BLaER1 treated with 17β-estradiol and CSF1 and Interleukin-3, amounts not matched to agents 10 nM and 100 nM (cell line): ENCODE results near the gene FBLN1.
"Not testable (repeated sequence)": the region's sequence is repeated elsewhere in the genome, so short reads cannot be mapped to it uniquely, and the experiment has no call there.

Experiments
- H3K27ac ChIP-seq, 11 experiments: shearing (Covaris generic); formaldehyde crosslinking; 2 replicates each; pipeline ENCODE4 v1.8.1; 2022
- H3K27me3 ChIP-seq, 11 experiments: shearing (Covaris generic); formaldehyde crosslinking; 2 replicates each; pipeline ENCODE4 v1.8.1; 2022
- H3K36me3 ChIP-seq, 11 experiments: shearing (Covaris generic); formaldehyde crosslinking; 2 replicates each; pipeline ENCODE4 v1.8.1; 2022
- H3K4me1 ChIP-seq, 10 experiments: shearing (Covaris generic); formaldehyde crosslinking; 2 replicates each; pipeline ENCODE4 v1.8.1; 2022
- H3K4me2 ChIP-seq, 11 experiments: shearing (Covaris generic); formaldehyde crosslinking; 2 replicates each; pipeline ENCODE4 v1.8.1; 2022
- H3K4me3 ChIP-seq, 10 experiments: shearing (Covaris generic); formaldehyde crosslinking; 2 replicates each; pipeline ENCODE4 v1.8.1; 2022
- H3K9ac ChIP-seq, 11 experiments: shearing (Covaris generic); formaldehyde crosslinking; 2 replicates each; pipeline ENCODE4 v1.8.1; 2022
- H3K9me3 ChIP-seq, 11 experiments: shearing (Covaris generic); formaldehyde crosslinking; replicated peaks in 1 of 11; 2 replicates each; pipeline ENCODE4 v1.8.1; 2022
- H4K20me1 ChIP-seq, 11 experiments: shearing (Covaris generic); formaldehyde crosslinking; 2 replicates each; pipeline ENCODE4 v1.8.1; 2022
- Cebpa-rat ChIP-seq, 11 experiments: shearing (Covaris generic); IDR thresholded peaks; 2 replicates each; pipeline ENCODE4 v1.8.1; 2022

The FBLN1 gene

DNA sequence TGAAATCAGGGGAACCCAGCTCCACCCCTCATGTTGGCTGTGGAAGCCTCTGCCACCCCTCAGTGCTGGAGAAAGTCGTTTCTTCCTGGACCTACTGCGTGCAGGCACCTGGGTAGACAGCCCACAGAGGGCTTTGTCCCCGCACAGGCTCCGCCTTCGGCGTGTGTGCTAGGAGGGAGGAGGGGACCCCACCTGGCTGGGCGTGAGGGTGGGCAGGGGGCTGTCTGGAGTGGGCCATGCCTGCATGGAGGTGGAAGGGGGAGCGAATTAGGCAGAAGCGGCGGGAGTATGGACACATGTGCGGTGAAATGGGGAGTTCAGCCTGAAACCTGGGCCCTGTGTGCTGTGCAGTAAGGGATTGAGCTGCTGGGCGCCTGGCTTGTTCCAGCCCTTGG, 49.3 kb downstream of the FBLN1 start:
- Histone ChIP-seq H3K4me1 (peaks cover 39 to 48% (median 44%) of the 10 kb centered on the region in 10 experiments), H3K36me3 (peaks cover 0 to 72% (median 52%) of the 10 kb centered on the region in 11 experiments; a peak in 17 of 22 replicates), H3K27ac (peak overlapping the region in 7 of 11 experiments; percentile 1 to 61 (median 43); a peak in 9 of 22 replicates), H3K4me3 (peak overlapping the region in 2 of 10 experiments; percentile 14 to 25; a peak in 1 of 20 replicates), H3K27me3 (peaks cover 0 to 68% (median 0%) of the 10 kb centered on the region in 11 experiments; a peak in 5 of 22 replicates), H4K20me1 (peaks cover 8 to 66% (median 16%) of the 10 kb centered on the region in 11 experiments; a peak in 18 of 22 replicates), H3K9ac (peak overlapping the region in 6 of 11 experiments; percentile 31 to 51 (median 38); a peak in 10 of 22 replicates), H3K4me2 (peak overlapping the region; percentile 65 to 96 (median 83)), H3K9me3 (peaks cover 0 to 8% (median 2%) of the 10 kb centered on the region in 11 experiments; a peak in 13 of 22 replicates)
- TF ChIP-seq Cebpa-rat (IDR thresholded peaks at IDR 0.05), result no peak

DNA sequence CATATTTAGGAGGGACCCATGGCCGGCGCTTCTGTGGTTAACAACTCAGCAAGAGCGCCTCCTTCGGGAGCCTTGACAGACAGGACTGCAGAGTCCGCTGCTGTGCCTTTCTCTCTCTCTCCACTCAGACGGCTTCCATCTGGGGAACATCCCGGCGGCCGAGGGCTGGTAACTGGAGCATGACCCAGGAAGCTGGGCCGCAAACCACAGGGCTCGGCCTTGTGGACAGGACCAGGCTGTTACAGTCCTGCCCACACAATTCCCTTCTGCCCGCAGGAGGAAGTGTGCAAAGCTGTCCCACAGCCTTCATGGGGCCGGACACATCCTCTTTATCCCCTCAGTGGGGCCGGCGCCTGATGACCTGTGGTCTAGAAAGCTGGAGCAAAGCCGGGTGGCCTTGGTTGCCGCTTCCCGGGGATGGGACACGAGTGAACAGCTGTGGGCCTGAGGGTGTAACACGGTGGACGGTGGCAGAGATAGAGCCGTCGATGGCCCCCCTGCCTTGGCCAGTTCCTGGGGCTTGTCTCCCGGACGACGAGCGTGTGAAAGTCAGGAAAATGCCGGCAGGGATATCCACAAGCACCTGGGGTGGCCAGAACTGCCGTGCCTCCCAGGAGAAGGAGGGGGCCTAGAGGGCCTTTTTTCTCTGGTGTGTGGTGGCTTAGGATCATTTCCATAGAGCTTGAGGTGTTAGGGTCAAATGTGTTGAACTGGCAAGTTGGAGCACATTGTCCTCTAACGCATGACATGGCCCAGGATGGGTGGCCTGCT, 50.1 kb downstream of the FBLN1 start:
- peak overlapping the region in 2 of 10 experiments; percentile 14 to 25; a peak in 1 of 20 replicates for H3K4me3 ChIP-seq
- peaks cover 0 to 67% (median 0%) of the 10 kb centered on the region in 11 experiments; a peak in 5 of 22 replicates for H3K27me3 ChIP-seq
- H3K9ac ChIP-seq, result peak overlapping the region in 7 of 11 experiments; percentile 22 to 51 (median 37); a peak in 9 of 22 replicates
- TF ChIP-seq Cebpa-rat (IDR thresholded peaks at IDR 0.05), result no peak
- H3K36me3 ChIP-seq, result peaks cover 0 to 72% (median 52%) of the 10 kb centered on the region in 11 experiments; a peak in 16 of 22 replicates
- peaks cover 8 to 66% (median 16%) of the 10 kb centered on the region in 11 experiments; a peak in 18 of 22 replicates for H4K20me1 ChIP-seq
- H3K4me2 ChIP-seq, result peak overlapping the region; percentile 65 to 96 (median 83)
- H3K9me3 ChIP-seq, result peaks cover 6 to 15% (median 9%) of the 10 kb centered on the region in 11 experiments; a peak in 21 of 22 replicates
- peak overlapping the region in 7 of 11 experiments; percentile 14 to 65 (median 43); a peak in 11 of 22 replicates for H3K27ac ChIP-seq
- H3K4me1 ChIP-seq, result peaks cover 39 to 48% (median 44%) of the 10 kb centered on the region in 10 experiments

DNA sequence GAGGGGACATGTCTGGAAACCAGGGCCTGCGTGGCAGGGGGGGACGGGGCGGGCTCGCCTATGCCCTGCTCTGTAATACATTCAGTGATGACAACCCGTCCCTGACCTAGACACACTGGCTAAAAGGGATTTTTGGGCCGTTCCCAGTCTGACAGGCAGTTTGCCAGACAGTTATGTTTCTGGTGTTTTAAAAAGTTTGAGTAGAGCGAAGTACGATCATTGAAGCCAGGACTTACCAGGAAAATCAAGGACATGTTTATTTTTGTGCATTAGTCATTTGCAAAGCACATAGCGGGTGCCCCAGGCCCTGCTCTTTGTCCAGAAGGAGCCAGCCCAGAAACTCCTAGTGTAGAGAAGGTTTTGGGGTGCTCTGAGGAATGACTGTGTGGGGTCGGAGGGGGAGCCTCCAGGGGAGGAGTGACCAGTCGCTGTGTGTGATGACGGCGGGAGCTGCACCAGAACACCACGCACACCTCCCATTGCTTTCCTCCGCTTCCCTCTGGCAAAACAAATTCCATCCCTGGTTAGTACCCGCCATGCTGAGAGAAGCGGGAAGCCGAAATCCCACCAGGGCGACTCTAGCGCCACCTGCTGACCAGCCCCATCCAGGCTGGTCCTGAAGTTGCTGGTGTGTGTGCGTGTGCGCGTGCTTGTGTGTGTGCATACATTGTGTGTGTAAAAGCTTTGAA, 50.8 kb downstream of the FBLN1 start:
- H3K36me3 ChIP-seq, result peaks cover 0 to 72% (median 52%) of the 10 kb centered on the region in 11 experiments; a peak in 17 of 22 replicates
- H3K4me3 ChIP-seq, result no peak overlapping the region
- H3K9ac ChIP-seq, result peak overlapping the region in 2 of 11 experiments; percentile 1 to 8; a peak in 2 of 22 replicates
- peak overlapping the region; percentile 65 to 96 (median 83) for H3K4me2 ChIP-seq
- peaks cover 13 to 22% (median 16%) of the 10 kb centered on the region in 11 experiments for H3K9me3 ChIP-seq
- TF ChIP-seq Cebpa-rat (IDR thresholded peaks at IDR 0.05), result no peak
- H3K4me1 ChIP-seq, result peaks cover 39 to 48% (median 44%) of the 10 kb centered on the region in 10 experiments
- peak overlapping the region in 6 of 11 experiments; percentile 14 to 65 (median 30); a peak in 8 of 22 replicates for H3K27ac ChIP-seq
- peaks cover 0 to 63% (median 0%) of the 10 kb centered on the region in 11 experiments; a peak in 5 of 22 replicates for H3K27me3 ChIP-seq
- peaks cover 8 to 60% (median 16%) of the 10 kb centered on the region in 11 experiments; a peak in 18 of 22 replicates for H4K20me1 ChIP-seq

DNA sequence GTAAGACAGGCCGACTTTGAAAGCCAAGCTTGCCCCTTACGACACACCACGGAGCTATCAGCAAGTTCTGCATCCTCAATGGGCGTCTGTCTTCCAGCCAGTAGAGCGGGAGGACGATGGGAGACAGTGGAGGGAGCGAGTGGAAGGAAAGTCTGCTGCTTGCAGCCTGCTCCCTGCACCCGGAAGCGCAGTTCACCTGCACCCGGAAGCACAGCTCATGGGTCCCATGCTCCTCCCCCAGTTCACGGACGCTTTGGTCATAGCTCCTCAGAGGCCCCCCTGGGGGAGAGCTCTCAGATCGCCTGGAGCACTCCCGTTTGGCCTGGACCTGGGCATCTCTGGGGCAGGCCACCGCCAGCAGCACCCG, 51.3 kb downstream of the FBLN1 start:
- H3K27ac ChIP-seq, result no peak overlapping the region
- H4K20me1 ChIP-seq, result peaks cover 8 to 54% (median 16%) of the 10 kb centered on the region in 11 experiments; a peak in 18 of 22 replicates
- H3K9me3 ChIP-seq, result peaks cover 18 to 28% (median 22%) of the 10 kb centered on the region in 11 experiments
- peaks cover 0 to 72% (median 52%) of the 10 kb centered on the region in 11 experiments; a peak in 19 of 22 replicates for H3K36me3 ChIP-seq
- TF ChIP-seq Cebpa-rat (IDR thresholded peaks at IDR 0.05), result no peak
- H3K9ac ChIP-seq, result peak overlapping the region in 2 of 11 experiments; percentile 13 to 38; a peak in 1 of 22 replicates
- peak overlapping the region; percentile 10 to 95 (median 81); a peak in 21 of 22 replicates for H3K4me2 ChIP-seq
- H3K4me3 ChIP-seq, result no peak overlapping the region
- peaks cover 0 to 60% (median 0%) of the 10 kb centered on the region in 11 experiments; a peak in 5 of 22 replicates for H3K27me3 ChIP-seq
- H3K4me1 ChIP-seq, result peaks cover 39 to 48% (median 44%) of the 10 kb centered on the region in 10 experiments

DNA sequence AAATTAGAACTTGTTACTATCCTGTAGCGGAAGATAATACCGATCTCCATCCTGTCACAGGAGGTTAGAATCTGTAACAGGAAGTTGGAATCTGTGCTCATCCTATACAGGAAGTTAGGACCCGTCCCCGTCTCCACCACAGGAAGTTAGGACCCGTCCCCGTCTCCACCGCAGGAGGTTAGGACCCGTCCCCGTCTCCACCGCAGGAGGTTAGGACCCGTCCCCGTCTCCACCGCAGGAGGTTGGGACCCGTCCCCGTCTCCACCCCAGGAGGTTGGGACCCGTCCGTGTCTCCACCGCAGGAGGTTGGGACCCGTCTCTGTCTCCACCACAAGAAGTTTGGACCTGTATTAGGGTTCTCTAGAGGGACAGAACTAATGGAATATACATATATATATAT, 52.2 kb downstream of the FBLN1 start:
- peaks cover 8 to 47% (median 16%) of the 10 kb centered on the region in 11 experiments; a peak in 18 of 22 replicates for H4K20me1 ChIP-seq
- H3K27ac ChIP-seq, result no peak overlapping the region
- peaks cover 39 to 48% (median 44%) of the 10 kb centered on the region in 10 experiments for H3K4me1 ChIP-seq
- peaks cover 0 to 52% (median 0%) of the 10 kb centered on the region in 11 experiments; a peak in 4 of 22 replicates for H3K27me3 ChIP-seq
- H3K4me3 ChIP-seq, result no peak overlapping the region
- H3K9ac ChIP-seq, result peak overlapping the region in 1 of 11 experiments; percentile 38; a peak in 1 of 22 replicates
- H3K9me3 ChIP-seq, result peaks cover 27 to 36% (median 30%) of the 10 kb centered on the region in 11 experiments
- H3K4me2 ChIP-seq, result peak overlapping the region; percentile 10 to 95 (median 81); a peak in 18 of 22 replicates
- peaks cover 2 to 72% (median 52%) of the 10 kb centered on the region in 11 experiments; a peak in 19 of 22 replicates for H3K36me3 ChIP-seq
- no peak for TF ChIP-seq Cebpa-rat (IDR thresholded peaks at IDR 0.05)

DNA sequence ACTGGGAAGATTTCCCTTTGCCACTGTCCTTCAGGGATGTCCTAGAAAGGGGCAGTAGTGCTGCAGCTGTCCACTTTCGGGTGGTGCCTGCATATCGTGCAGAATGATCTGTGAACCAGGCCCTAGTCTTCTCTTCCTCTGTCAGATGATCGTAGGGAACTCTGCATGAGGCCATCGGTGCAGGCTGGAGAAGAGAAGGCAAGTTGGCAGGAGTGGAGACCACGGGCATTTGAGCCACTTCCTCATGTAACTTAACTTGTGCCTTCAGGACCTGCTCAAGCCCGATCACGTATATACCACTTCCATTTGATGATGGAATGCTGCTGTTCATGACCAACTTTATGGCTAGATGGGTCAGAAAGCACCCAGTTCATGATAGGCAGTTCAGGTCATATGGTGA, 55.2 kb downstream of the FBLN1 start:
- H3K4me2 ChIP-seq, H3K4me3 ChIP-seq, H3K27ac ChIP-seq, H3K9ac ChIP-seq: not testable (repeated sequence)
- H3K36me3 ChIP-seq, result peaks cover 4 to 83% (median 56%) of the 10 kb centered on the region in 11 experiments; a peak in 20 of 22 replicates
- peaks cover 0 to 28% (median 0%) of the 10 kb centered on the region in 11 experiments; a peak in 4 of 22 replicates for H3K27me3 ChIP-seq
- peaks cover 21 to 33% (median 30%) of the 10 kb centered on the region in 10 experiments for H3K4me1 ChIP-seq
- peaks cover 42 to 60% (median 48%) of the 10 kb centered on the region in 11 experiments for H3K9me3 ChIP-seq
- H4K20me1 ChIP-seq, result peaks cover 4 to 17% (median 7%) of the 10 kb centered on the region in 11 experiments; a peak in 18 of 22 replicates

DNA sequence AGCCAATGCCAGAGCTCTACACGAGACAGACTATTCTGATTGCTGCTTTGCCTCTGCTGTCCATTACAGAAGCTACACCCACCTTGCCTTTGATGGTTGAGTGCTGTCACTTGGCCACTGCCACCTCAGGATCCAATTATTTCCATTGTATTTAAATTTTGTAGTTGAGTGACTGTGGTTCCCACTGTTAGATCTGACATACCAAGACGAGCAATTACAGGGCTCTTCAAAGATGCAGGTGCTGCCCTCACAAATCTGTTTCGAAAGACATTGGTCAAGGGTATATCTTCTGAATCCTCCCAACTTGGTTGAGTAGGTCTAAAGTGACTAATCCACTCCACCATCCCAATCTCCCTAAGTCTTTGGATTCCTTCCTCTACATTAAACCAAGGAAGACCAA, 57.4 kb downstream of the FBLN1 start:
- H3K4me2 ChIP-seq, H3K27ac ChIP-seq, H4K20me1 ChIP-seq, H3K4me3 ChIP-seq, H3K9ac ChIP-seq: not testable (repeated sequence)
- peaks cover 4 to 85% (median 62%) of the 10 kb centered on the region in 11 experiments; a peak in 20 of 22 replicates for H3K36me3 ChIP-seq
- peaks cover 0 to 14% (median 12%) of the 10 kb centered on the region in 10 experiments; a peak in 15 of 20 replicates for H3K4me1 ChIP-seq
- peaks cover 42 to 61% (median 49%) of the 10 kb centered on the region in 11 experiments for H3K9me3 ChIP-seq
- H3K27me3 ChIP-seq, result peaks cover 0 to 13% (median 0%) of the 10 kb centered on the region in 11 experiments; a peak in 2 of 22 replicates

DNA sequence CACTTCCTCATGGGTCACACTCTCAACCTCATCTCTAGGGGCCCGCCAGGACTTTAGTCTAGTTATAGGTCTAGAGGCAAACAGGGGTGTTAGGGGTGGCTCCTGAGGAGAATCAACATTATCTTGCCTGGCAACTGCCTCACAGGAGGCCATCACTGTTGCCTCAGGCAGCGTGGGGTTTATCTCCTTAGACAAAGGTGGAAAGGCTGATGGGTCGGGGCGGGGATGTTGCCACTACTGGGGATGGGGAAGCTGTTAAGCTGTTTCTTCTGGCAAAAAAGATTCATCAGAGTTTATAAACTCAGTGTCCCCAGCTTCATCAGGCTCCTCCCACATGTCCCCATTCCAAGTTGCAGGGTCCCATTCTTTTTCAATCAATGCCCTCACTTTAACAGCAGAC, 58.1 kb downstream of the FBLN1 start:
- not testable (repeated sequence) for H3K4me2 ChIP-seq, H3K9ac ChIP-seq, H3K27ac ChIP-seq, H3K4me3 ChIP-seq, H4K20me1 ChIP-seq
- Histone ChIP-seq H3K9me3 (peaks cover 42 to 61% (median 49%) of the 10 kb centered on the region in 11 experiments), H3K27me3 (peaks cover 0 to 13% (median 0%) of the 10 kb centered on the region in 11 experiments; a peak in 2 of 22 replicates), H3K4me1 (peaks cover 0 to 14% (median 12%) of the 10 kb centered on the region in 10 experiments; a peak in 15 of 20 replicates), H3K36me3 (peaks cover 4 to 81% (median 62%) of the 10 kb centered on the region in 11 experiments; a peak in 20 of 22 replicates)
